ENCODE data around the gene GRAPL.
"Not testable (repeated sequence)": the region's sequence is repeated elsewhere in the genome, so short reads cannot be mapped to it uniquely, and the experiment has no call there.

DNA sequence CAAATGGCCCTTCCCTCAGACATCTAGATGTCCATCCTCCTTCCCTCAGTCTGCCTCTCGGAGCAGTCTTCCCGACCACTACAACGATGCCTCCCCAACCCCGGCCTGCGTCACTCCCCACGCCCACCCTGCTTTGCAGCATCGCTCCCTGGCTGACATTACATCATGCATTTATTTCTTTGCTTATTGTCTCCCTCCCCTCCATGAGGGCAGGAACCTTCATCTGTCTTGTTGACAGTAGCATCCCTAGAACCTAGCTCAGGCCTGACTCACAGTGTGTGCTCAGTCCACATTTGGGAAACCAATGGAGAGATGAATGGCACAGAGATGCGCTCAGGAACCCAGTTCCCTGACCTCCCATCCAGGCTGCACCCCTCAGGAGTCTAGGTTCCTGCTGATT lies 30.2 kb downstream of the GRAPL start:
- TF ChIP-seq EP300, POLR2A (IDR thresholded peaks at IDR 0.05): not testable (repeated sequence)

All from ovary (tissue), 1 donor.